Endothelial cell of umbilical vein (primary cell): ENCODE data around the gene YTHDF1. TPM values are rescaled to one million over a fixed set of nuclear protein-coding genes. Genes with fewer than 3 reads are reported as not detected.

Source experiments
- BruUV-seq: library from RNA; stranded (reverse); fragments of 400-500 nt; replicated peaks from 2 replicates; lab custom pipeline; 2021; lab: Mats Ljungman, UMichigan
- CTCF ChIA-PET: fragments of 300-600, 350-600 bp; sonication (Branson Sonifier 250); formaldehyde crosslinking; loops from one replicate; lab custom pipeline; 2021; ENCODE audit warnings: antibody characterized with exemption, inconsistent platforms; lab: Charles Lee
- POLR2A ChIA-PET: fragments of 300-600, 350-600 bp; sonication (Branson Sonifier 250); formaldehyde crosslinking; loops from one replicate; lab custom pipeline; 2021; ENCODE audit warnings: antibody characterized with exemption, inconsistent platforms; lab: Charles Lee
- DNase-seq: peaks from one replicate; pipeline ENCODE4 v3.0.0-alpha.2; 2011; ENCODE audit warnings: low read depth, low spot score
- FAIRE-seq: peaks from 2 replicates; lab custom pipeline; 2011; peaks lifted over from hg19 to GRCh38; lab: Jason Lieb, UNC
- H2AFZ ChIP-seq: 2 replicates; pipeline ENCODE4 v1.6.0; 2012; ENCODE audit warnings: low read depth, low read length, control low read depth, inconsistent platforms
- H3K27ac ChIP-seq: 2 replicates; pipeline ENCODE4 v1.5.1; 2011; ENCODE audit warnings: low read depth, mild to moderate bottlenecking, control low read depth, low read length, moderate library complexity; ENCODE audit not compliant: insufficient read depth
- H3K27me3 ChIP-seq, 2 experiments: 2 replicates each; pipeline versions ENCODE4 v1.6.0 to v1.6.1; 2011; ENCODE audit warnings: low read length in 2 of 2, mixed read lengths in 1 of 2; ENCODE audit not compliant: control insufficient read depth in 2 of 2, insufficient read depth in 2 of 2
- H3K36me3 ChIP-seq, 2 experiments: 2 replicates in 1 of 2; 3 replicates in 1 of 2; pipeline ENCODE4 v1.5.1; 2011; ENCODE audit warnings: low read length in 2 of 2, mild to moderate bottlenecking in 1 of 2, moderate library complexity in 1 of 2; ENCODE audit not compliant: control insufficient read depth in 2 of 2, insufficient read depth in 2 of 2; ENCODE audit errors: extremely low read depth in 1 of 2
- H3K4me1 ChIP-seq: 3 replicates; pipeline ENCODE4 v1.5.1; 2011; ENCODE audit warnings: mild to moderate bottlenecking, low read length; ENCODE audit not compliant: control insufficient read depth, insufficient read depth; ENCODE audit errors: extremely low read depth
- H3K4me2 ChIP-seq: 2 replicates; pipeline ENCODE4 v1.6.1; 2011; ENCODE audit warnings: low read length, control low read depth, mixed read lengths; ENCODE audit not compliant: insufficient read depth
- H3K4me3 ChIP-seq, 3 experiments: fragments of 200-600 bp in 1 of 3; sonication (generic), shearing (Covaris generic) in 1 of 3; replicated peaks in 1 of 3; 2 replicates each; pipeline ENCODE4 v1.5.1; 2011 to 2016; ENCODE audit warnings: control low read depth in 3 of 3, low read length in 3 of 3, mild to moderate bottlenecking in 2 of 3, inconsistent platforms in 1 of 3, low read depth in 1 of 3, moderate library complexity in 1 of 3; ENCODE audit not compliant: insufficient read depth in 1 of 3
- H3K79me2 ChIP-seq: 2 replicates; pipeline ENCODE4 v1.6.0; 2012; ENCODE audit warnings: low read length, inconsistent platforms; ENCODE audit not compliant: control insufficient read depth, insufficient read depth
- H3K9ac ChIP-seq: replicated peaks from 2 replicates; pipeline ENCODE3; 2011; ENCODE audit warnings: low read length, control low read depth; ENCODE audit not compliant: insufficient read depth; ENCODE audit errors: extremely low read depth
- H3K9me1 ChIP-seq: replicated peaks from 3 replicates; pipeline ENCODE4 v1.6.0; 2011; ENCODE audit warnings: mild to moderate bottlenecking, low read length; ENCODE audit not compliant: control insufficient read depth, insufficient read depth; ENCODE audit errors: extremely low read depth
- H3K9me3 ChIP-seq: replicated peaks from 2 replicates; pipeline ENCODE4 v1.5.1; 2012; ENCODE audit warnings: low read length, inconsistent platforms; ENCODE audit not compliant: control insufficient read depth, insufficient read depth
- H4K20me1 ChIP-seq: replicated peaks from 2 replicates; pipeline ENCODE3; 2011; ENCODE audit warnings: mild to moderate bottlenecking, low read length; ENCODE audit not compliant: control insufficient read depth, insufficient read depth; ENCODE audit errors: extremely low read depth
- EZH2 ChIP-seq: IDR thresholded peaks from 2 replicates; pipeline ENCODE4 v1.6.1; 2012; ENCODE audit warnings: borderline replicate concordance, low read depth, mild to moderate bottlenecking, moderate library complexity, low read length, inconsistent platforms; ENCODE audit not compliant: severe bottlenecking
- FOS ChIP-seq: IDR thresholded peaks from 2 replicates; pipeline ENCODE4 v1.6.1; 2011; ENCODE audit warnings: mild to moderate bottlenecking, low read length, moderate library complexity, borderline replicate concordance; ENCODE audit not compliant: insufficient read depth
- JUN ChIP-seq: IDR thresholded peaks from 2 replicates; pipeline ENCODE4 v1.6.1; 2011; ENCODE audit warnings: borderline replicate concordance, low read depth; ENCODE audit not compliant: insufficient read length, insufficient read depth
- MAX ChIP-seq: IDR thresholded peaks from 2 replicates; pipeline ENCODE4 v1.6.1; 2011; ENCODE audit not compliant: insufficient read depth, insufficient read length
- MYC ChIP-seq: IDR thresholded peaks from one replicate; pipeline ENCODE4 v1.6.1; 2011; ENCODE audit warnings: mild to moderate bottlenecking, low read depth, low read length
- POLR2A ChIP-seq: IDR thresholded peaks from 2 replicates; pipeline ENCODE4 v1.6.1; 2012; ENCODE audit warnings: low read depth, mild to moderate bottlenecking, control low read depth, low read length
- POLR2AphosphoS5 ChIP-seq: IDR thresholded peaks from 2 replicates; pipeline ENCODE4 v1.6.1; 2012; ENCODE audit warnings: low read depth, mild to moderate bottlenecking, control low read depth, low read length, moderate library complexity; ENCODE audit not compliant: insufficient read depth
- dilution Hi-C: fragments of 300-500 bp; cut with MboI; formaldehyde crosslinking; loops from one replicate; pipeline ENCODE4 v1.15.0; 2019; ENCODE audit warnings: low sequenced_read_pairs; ENCODE audit not compliant: extremely low pct_ligation_motif_present
- intact Hi-C: fragments of 100-400 bp; cut with micrococcal nuclease; formaldehyde crosslinking; loops from one replicate; pipeline ENCODE4 v1.10.0; 2022
- polyA plus RNA-seq, 4 experiments: library from polyadenylated mRNA; depleted of rRNA in 3 of 4; stranded (reverse) in 3 of 4; unstranded in 1 of 4; fragments of >200 nt; gene quantifications; 2 replicates each; pipeline versions ENCODE4 v1.2.1 to v1.2.3, GENCODE V29; 2011 to 2012; ENCODE audit warnings: missing spikeins in 1 of 4
- total RNA-seq: library from RNA; stranded (reverse); gene quantifications from 2 replicates; pipeline ENCODE4 v1.2.3, GENCODE V29; 2021
- TF ChIP-seq, protein P1 (sequence below), 2 donors: IDR thresholded peaks; 1 replicate in 1 of 2; 2 replicates in 1 of 2; pipeline ENCODE4 v1.5.1; 2011; ENCODE audit warnings: low read length in 2 of 2, mild to moderate bottlenecking in 2 of 2, moderate library complexity in 2 of 2, control low read depth in 1 of 2, inconsistent platforms in 1 of 2, low read depth in 1 of 2; ENCODE audit not compliant: insufficient read depth in 1 of 2; ENCODE audit errors: extremely low read depth in 1 of 2

YTHDF1 gene
- total and polyA plus RNA-seq, 2 donors (not counting 3 experiments of a cell fraction or from before 2014, with no cell fraction given), result 25.2 to 44.4 TPM

- TF ChIP-seq POLR2AphosphoS5 (no peak), EZH2 (no peak), POLR2A (no peak), FOS (no peak), MAX (no peak), MYC (no peak), JUN (no peak)
- TF ChIP-seq, protein P1, sequence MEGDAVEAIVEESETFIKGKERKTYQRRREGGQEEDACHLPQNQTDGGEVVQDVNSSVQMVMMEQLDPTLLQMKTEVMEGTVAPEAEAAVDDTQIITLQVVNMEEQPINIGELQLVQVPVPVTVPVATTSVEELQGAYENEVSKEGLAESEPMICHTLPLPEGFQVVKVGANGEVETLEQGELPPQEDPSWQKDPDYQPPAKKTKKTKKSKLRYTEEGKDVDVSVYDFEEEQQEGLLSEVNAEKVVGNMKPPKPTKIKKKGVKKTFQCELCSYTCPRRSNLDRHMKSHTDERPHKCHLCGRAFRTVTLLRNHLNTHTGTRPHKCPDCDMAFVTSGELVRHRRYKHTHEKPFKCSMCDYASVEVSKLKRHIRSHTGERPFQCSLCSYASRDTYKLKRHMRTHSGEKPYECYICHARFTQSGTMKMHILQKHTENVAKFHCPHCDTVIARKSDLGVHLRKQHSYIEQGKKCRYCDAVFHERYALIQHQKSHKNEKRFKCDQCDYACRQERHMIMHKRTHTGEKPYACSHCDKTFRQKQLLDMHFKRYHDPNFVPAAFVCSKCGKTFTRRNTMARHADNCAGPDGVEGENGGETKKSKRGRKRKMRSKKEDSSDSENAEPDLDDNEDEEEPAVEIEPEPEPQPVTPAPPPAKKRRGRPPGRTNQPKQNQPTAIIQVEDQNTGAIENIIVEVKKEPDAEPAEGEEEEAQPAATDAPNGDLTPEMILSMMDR (IDR thresholded peaks at IDR 0.05; ENCODE audit: extremely low read depth in 1 of 2, insufficient read depth in 1 of 2, low read depth in 1 of 2, low read length in 2 of 2), result no peak
- H2AFZ ChIP-seq, result no peak overlapping the region
- H4K20me1 ChIP-seq, result no peaks in the 10 kb centered on the region
- intact Hi-C loops (loop anchor here (10.0 kb wide), 1 partner anchor 428 kb away; no protein-coding TSS in a partner anchor), dilution Hi-C loops (no loop called here)
- H3K9ac ChIP-seq, result no peak overlapping the region
- no peaks in the 10 kb centered on the region for H3K9me3 ChIP-seq
- H3K27ac ChIP-seq, result no peak overlapping the region
- POLR2A ChIA-PET, result no interaction called here
- H3K27me3 ChIP-seq, result no peaks in the 10 kb centered on the region
- no peaks in the 10 kb centered on the region for H3K4me1 ChIP-seq
- DNase-seq, result no peak
- no peaks in the 10 kb centered on the region for H3K79me2 ChIP-seq
- no peak for FAIRE-seq
- no peaks in the 10 kb centered on the region for H3K36me3 ChIP-seq
- no peak overlapping the region for H3K4me2 ChIP-seq
- CTCF ChIA-PET, result interaction anchor here (1.6 kb wide), 1 partner anchor 88 kb away, joined by 3 read pairs; no protein-coding TSS in a partner anchor
- no peaks in the 10 kb centered on the region for H3K9me1 ChIP-seq
- BruUV-seq, result no TSS peak
- H3K4me3 ChIP-seq, result no peak overlapping the region
These were observed 48.7 kb downstream of the YTHDF1 start for GRCh38 chr20:63167026-63167917.
